ENCODE results near the gene APOL6.

The APOL6 gene

GRCh38 chr22:35604621-35605368, 43.5 kb upstream of the APOL6 start:
- TF ChIP-seq CTCF (IDR thresholded peaks at IDR 0.05; ENCODE audit: insufficient read depth, low read depth, low read length, missing control alignments) = no peak
- no peak overlapping the region for H3K4me3 ChIP-seq (ENCODE audit: low read length)
- DNase-seq (ENCODE audit: low read depth) = no peak

DNA sequence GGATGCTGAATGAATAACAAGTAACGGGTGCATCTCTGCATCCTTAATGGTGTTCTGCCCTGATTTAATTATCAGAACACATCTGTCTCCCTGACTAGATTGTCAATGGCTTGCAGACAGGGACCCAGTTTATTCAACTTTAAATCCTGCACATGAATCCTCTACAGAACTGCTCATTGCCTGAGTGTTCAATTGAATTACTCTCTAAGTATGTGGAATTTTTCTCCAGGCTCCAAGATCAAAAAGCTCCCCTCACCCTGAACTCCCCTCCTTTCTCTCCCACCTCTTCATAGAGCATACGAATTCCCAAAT, 42.9 kb upstream of the APOL6 start:
- no peak for DNase-seq (ENCODE audit: low read depth)
- TF ChIP-seq CTCF (IDR thresholded peaks at IDR 0.05; ENCODE audit: insufficient read depth, low read depth, low read length, missing control alignments) = no peak
- no peak overlapping the region for H3K4me3 ChIP-seq (ENCODE audit: low read length)

DNA sequence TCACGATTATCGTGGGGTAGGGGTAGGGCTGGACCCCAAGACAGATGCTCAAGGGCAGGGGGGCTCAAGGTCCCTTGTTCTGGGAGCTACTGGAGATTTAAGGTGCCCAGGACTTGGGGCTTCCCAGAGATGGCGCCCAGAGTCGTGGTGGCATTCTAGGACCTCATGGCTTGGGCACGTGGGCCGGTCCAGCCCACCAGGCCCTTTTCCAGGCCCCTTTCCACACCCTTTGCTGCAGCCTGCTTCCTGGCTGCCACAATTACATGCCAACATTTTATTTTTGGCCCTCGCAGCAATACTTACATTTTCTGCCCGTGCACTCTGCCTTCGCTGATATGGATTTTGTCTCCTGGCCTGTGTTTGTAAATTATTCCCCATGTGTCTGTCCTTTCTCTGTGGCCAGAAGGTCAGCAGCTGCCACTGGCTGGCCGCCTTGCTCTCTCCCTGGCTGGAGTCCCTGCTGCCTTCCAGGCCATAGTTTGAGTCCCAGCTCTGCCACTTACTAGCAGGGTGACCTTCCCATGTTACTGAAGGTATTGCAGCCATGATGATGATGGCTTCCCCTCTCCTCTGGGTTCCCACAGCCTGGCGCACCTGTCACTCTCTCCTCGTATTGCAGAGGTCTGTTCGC, 42.3 kb upstream of the APOL6 start:
- TF ChIP-seq CTCF (IDR thresholded peaks at IDR 0.05; ENCODE audit: insufficient read depth, low read depth, low read length, missing control alignments) = no peak
- no peak for DNase-seq (ENCODE audit: low read depth)
- no peak overlapping the region for H3K4me3 ChIP-seq (ENCODE audit: low read length)

DNA sequence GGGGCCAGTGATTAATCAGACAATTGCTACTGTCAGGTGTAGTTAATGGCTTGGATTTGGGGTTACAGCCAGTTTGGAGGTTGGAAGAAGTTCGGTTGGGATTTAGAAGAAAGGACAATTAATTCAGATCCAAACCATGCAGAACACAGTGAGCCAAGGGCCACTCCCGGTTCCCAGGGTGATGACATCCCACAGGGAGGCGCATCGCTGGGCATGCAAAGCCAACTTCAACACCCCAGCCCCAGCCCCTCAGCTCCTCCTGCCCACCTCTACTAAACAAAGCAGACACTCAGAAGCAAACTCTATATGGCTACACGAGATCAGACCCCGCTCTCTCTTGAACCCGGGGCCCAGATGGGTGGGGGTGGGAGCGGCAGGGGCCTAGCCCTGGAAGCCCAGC, 41.3 kb upstream of the APOL6 start:
- DNase-seq (ENCODE audit: low read depth) = no peak
- TF ChIP-seq CTCF (IDR thresholded peaks at IDR 0.05; ENCODE audit: insufficient read depth, low read depth, low read length, missing control alignments) = no peak
- no peak overlapping the region for H3K4me3 ChIP-seq (ENCODE audit: low read length)

DNA sequence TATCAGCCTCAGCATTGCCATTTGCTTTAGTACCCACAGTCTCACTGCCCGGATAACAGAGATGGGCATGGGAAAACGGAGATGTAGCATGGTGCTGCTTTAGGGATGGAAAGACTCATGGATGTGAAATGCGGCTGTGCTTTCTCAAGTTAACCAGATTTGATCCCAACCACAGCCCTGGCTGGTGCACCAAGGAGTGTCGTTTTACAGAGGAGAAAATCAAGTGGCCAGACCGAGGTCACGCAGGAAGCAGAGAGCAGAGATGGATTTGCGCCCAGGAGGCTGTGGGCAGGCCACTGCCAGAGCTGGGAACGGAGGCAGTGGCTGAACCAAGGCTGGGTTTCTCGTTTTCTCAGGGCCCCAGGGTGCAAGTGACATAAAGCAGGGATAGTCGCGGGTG, 40.2 kb upstream of the APOL6 start:
- no peak for TF ChIP-seq CTCF (IDR thresholded peaks at IDR 0.05; ENCODE audit: insufficient read depth, low read depth, low read length, missing control alignments)
- H3K4me3 ChIP-seq (ENCODE audit: low read length) = no peak overlapping the region
- no peak for DNase-seq (ENCODE audit: low read depth)

DNA sequence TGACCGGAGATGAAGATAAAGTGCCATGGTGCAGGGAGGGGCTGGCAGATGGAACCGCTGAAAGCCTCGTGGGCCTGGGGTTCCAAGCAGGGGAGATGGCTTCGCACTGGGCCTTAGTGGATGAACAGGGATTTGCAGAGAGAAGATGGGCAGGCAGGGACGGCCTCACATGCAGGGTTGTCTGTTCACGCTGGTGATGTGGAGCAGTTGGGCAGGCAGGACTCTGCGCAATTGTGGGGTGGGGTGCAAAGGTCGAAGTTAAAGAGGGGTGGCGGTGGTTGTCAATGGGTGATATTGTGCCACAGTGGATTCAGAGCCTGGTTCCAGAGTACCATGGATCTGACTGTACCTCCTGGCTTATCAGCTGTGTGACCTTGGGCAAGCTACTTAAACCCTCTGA, 39.0 kb upstream of the APOL6 start:
- TF ChIP-seq CTCF (IDR thresholded peaks at IDR 0.05; ENCODE audit: insufficient read depth, low read depth, low read length, missing control alignments) = no peak
- no peak for DNase-seq (ENCODE audit: low read depth)
- no peak overlapping the region for H3K4me3 ChIP-seq (ENCODE audit: low read length)

DNA sequence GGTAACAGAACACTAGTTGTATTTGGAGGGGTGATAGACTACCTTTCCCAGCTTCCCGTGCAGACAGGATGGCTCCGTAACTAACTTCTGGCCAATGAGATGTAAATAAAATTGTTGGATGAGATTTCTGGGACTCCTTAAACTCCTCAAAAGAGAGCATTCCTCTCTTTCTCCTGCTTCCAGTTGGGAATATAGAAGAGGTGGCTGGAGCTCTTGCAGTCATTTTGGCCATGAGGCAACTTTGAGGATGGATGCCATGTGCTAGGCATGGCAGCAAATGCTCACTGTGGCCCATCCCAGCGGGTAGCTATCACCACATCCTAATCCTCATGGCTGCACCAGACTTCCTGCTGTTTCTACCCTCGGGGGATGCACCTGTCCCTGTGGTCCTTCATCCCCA, 38.5 kb upstream of the APOL6 start:
- no peak for TF ChIP-seq CTCF (IDR thresholded peaks at IDR 0.05; ENCODE audit: insufficient read depth, low read depth, low read length, missing control alignments)
- H3K4me3 ChIP-seq (ENCODE audit: low read length) = no peak overlapping the region
- DNase-seq (ENCODE audit: low read depth) = no peak

Measured in epithelial cell of esophagus (primary cell).